ENCODE data around the gene JADE3. TPM values are rescaled to one million over a fixed set of nuclear protein-coding genes. Genes with fewer than 3 reads are reported as not detected.

Gene JADE3
- total RNA-seq, 1 donor from 2014 or later: 3.0 TPM

DNA sequence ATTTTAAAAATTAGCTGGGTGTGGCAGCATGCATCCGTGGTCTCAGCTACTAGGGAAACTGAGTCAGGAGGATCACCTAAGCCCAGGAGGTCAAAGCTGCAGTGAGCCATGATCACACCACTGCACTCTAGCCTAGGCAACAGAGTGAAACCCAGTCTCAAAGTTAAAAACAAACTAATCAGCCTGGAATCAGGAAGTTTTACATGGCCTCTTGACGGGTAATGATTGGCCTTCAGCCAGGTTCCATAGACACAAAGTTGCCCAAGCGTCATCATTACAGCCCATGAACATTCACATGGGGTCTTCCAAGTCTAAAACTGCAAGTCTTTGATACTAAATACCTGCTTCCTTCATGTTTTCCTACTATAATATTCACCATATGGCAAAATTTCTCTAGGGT lies 156.0 kb downstream of the JADE3 start:
- H3K27ac Mint-ChIP-seq: no peak overlapping the region
- no peaks in the 10 kb centered on the region for H3K9me3 Mint-ChIP-seq
- no peaks in the 10 kb centered on the region for H3K4me1 Mint-ChIP-seq (ENCODE audit: low read depth)
- intact Hi-C loops (cut with micrococcal nuclease): no loop called here
- H3K36me3 Mint-ChIP-seq (ENCODE audit: low read depth): no peaks in the 10 kb centered on the region
- DNase-seq (ENCODE audit: low spot score): no peak
- no peak overlapping the region for H3K4me3 Mint-ChIP-seq (ENCODE audit: low read depth)
- no peaks in the 10 kb centered on the region for H3K27me3 Mint-ChIP-seq (ENCODE audit: low read depth)

DNA sequence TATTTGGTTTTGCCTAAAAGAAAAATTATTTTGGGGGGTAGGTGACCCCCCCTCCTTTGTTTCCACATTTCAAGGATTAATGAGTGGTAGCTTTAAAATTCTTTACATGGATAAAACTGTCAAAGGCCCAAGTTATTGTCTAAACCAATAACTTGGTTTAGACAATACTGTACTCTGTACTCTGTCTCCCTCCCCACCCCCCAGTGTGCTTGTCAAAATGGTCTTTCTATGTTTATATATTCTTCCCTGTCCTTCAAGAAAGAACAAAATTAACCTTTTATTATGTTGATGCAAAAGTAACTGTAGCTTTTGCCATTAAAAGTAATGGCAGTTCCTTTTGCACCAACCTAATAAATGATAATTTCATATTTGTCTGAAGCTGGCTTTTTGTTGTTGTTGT lies 156.5 kb downstream of the JADE3 start:
- Mint-ChIP-seq H3K9me3 (no peaks in the 10 kb centered on the region), H3K4me3 (ENCODE audit: low read depth) (no peak overlapping the region), H3K4me1 (ENCODE audit: low read depth) (no peaks in the 10 kb centered on the region)

DNA sequence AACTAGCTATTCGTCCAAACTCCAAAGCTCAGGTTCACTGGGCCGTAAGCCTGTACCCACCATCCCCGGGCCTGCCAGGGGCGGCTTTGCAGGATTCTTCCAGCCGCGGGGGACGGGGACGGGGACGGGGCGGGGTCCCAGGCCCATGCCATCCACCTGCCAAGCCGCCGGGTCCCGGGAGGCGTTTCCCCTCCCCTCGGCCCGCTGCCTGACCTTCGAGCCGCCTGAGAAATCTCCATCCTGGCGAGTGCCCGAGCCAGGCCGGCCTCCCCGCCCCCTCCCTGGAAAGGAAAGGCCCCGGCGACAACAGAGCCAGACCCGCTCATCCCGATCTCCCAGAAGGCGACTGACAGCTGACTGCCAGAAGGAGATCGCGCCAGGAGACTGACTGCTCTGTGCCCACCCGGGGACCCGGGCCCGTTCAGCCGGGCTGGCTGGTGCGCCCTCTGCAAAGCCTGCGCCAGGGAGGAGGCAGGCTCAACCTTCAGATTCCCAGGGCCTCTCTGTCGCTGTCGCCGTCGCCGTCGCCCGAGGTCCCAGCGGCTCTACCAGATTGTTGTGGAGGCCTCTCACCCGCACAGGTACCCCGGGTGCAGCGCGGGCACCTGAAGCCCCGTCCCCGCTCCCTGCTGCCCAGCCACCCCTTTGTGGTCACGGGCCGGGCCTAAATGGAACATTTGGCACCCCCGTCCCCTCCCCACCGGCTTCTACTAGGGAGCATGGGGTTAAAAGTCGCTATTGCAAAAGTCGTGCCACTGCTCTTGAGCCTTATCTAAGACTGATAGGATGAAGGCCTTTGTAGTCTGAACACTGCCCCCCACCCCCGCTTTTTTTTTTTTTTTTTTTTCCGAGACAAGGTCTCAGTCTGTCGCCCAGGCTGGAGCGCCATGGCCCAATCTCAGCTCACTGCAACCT lies 166.2 kb downstream of the JADE3 start, which contains the start of gene RGN:
Gene RGN (plus strand): TSS at position 315 of the 915 bp plus-strand sequence. CDS start 2,702 bp downstream, outside the sequence.
- intact Hi-C loops (cut with micrococcal nuclease): no loop called here
- Mint-ChIP-seq H3K4me1 (ENCODE audit: low read depth) (no peaks in the 10 kb centered on the region), H3K27ac (no peak within 1 kb of the TSS), H3K9me3 (no peaks in the 10 kb centered on the region), H3K4me3 (ENCODE audit: low read depth) (no peak within 1 kb of the TSS), H3K27me3 (ENCODE audit: low read depth) (no peaks in the 10 kb centered on the region), H3K36me3 (ENCODE audit: low read depth) (no peaks in the 10 kb centered on the region)
- DNase-seq (ENCODE audit: low spot score): no peak

More for the DNA sequence above, 156.5 kb downstream of the JADE3 start:
- H3K27me3 Mint-ChIP-seq (ENCODE audit: low read depth): no peaks in the 10 kb centered on the region
- intact Hi-C loops (cut with micrococcal nuclease): no loop called here
- no peak for DNase-seq (ENCODE audit: low spot score)
- H3K36me3 Mint-ChIP-seq (ENCODE audit: low read depth): no peaks in the 10 kb centered on the region
- H3K27ac Mint-ChIP-seq: no peak overlapping the region

DNA sequence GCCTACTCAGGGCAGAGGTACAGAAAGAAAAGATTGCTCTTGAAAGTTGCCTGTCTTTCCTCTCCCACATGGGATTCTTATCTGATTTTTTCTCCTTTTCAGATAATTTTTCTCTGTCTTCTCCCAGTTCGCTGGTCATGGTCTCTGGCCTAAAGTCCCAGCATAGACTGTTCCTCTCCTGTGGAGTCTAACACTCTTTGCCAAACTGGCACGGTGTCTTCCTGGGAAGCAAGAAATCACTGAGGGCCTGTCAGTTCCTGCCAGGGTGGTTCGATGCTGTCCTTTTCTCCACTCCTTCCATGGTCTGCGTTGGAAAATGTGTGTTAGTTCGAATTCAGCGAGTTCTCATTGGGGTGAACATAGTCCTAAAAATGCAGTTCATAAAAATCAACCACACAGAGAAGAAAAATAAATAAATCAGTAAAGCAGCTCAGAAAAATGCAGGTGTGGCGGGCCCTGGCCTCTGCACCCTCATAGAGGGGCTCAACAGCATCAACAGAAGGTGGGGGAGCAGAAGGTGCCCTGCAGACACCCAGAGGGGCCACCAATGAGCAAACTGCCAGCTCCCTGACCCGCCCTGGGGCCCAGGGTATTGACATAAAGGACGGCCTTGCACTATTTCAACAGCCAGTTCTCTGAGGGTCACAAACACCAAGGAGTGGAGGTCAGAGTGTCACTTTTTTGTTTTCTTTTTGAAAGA lies 168.1 kb downstream of the JADE3 start:
- no peaks in the 10 kb centered on the region for H3K4me1 Mint-ChIP-seq (ENCODE audit: low read depth)
- intact Hi-C loops (cut with micrococcal nuclease): no loop called here
- H3K27ac Mint-ChIP-seq: no peak overlapping the region
- H3K27me3 Mint-ChIP-seq (ENCODE audit: low read depth): no peaks in the 10 kb centered on the region
- DNase-seq (ENCODE audit: low spot score): no peak
- H3K36me3 Mint-ChIP-seq (ENCODE audit: low read depth): no peaks in the 10 kb centered on the region
- H3K9me3 Mint-ChIP-seq: no peaks in the 10 kb centered on the region
- no peak overlapping the region for H3K4me3 Mint-ChIP-seq (ENCODE audit: low read depth)

DNA sequence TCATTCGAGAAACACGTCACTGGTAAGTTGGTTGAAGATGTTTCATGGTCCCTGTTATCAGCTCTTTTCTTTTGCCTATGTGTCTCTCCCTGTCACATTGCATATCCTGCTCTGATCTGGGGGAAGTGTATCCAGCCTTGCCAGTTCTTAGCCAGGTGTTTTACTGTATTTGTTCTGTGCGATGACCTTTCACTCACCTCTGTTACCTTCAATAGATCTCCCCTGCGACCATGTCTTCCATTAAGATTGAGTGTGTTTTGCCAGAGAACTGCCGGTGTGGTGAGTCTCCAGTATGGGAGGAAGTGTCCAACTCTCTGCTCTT lies 168.7 kb downstream of the JADE3 start:
- Mint-ChIP-seq H3K4me3 (ENCODE audit: low read depth) (no peak overlapping the region), H3K4me1 (ENCODE audit: low read depth) (no peaks in the 10 kb centered on the region), H3K27me3 (ENCODE audit: low read depth) (no peaks in the 10 kb centered on the region), H3K27ac (no peak overlapping the region), H3K36me3 (ENCODE audit: low read depth) (no peaks in the 10 kb centered on the region), H3K9me3 (no peaks in the 10 kb centered on the region)
- no peak for DNase-seq (ENCODE audit: low spot score)
- intact Hi-C loops (cut with micrococcal nuclease): no loop called here

DNA sequence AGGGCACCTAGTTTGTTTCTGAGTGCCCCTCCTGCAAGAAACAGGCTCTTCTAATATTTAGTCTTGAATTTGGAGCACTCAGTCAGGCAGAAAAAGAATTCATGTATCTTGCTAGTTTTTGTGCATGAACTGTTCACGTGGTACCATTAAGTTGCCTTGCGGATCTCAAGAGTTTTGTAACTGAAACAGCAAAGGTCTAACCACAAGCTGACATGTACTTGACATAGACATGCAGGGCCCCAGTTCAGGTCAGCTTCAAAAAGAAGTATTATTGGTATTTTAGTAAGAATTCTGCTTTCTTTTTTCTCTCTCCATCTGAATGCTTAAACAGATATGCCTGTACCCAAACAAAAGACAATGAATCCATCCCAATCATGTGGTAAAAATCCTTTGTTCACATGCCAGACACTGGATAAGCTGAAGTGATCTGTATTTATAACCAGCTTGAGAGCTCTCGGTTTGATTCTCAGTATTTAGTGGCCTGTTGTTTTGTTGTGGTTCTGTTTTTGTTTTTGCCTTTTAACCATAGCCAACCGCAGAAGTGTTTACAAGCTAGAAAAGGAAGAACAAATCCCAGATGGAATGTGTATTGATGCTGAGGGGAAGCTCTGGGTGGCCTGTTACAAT lies 179.0 kb downstream of the JADE3 start:
- no peak for DNase-seq (ENCODE audit: low spot score)
- intact Hi-C loops (cut with micrococcal nuclease): no loop called here
- H3K27ac Mint-ChIP-seq: peak overlapping the region; percentile 3
- H3K9me3 Mint-ChIP-seq: no peaks in the 10 kb centered on the region
- H3K27me3 Mint-ChIP-seq (ENCODE audit: low read depth): no peaks in the 10 kb centered on the region
- peaks cover 14% of the 10 kb centered on the region for H3K4me1 Mint-ChIP-seq (ENCODE audit: low read depth)
- no peaks in the 10 kb centered on the region for H3K36me3 Mint-ChIP-seq (ENCODE audit: low read depth)
- no peak overlapping the region for H3K4me3 Mint-ChIP-seq (ENCODE audit: low read depth)

DNA sequence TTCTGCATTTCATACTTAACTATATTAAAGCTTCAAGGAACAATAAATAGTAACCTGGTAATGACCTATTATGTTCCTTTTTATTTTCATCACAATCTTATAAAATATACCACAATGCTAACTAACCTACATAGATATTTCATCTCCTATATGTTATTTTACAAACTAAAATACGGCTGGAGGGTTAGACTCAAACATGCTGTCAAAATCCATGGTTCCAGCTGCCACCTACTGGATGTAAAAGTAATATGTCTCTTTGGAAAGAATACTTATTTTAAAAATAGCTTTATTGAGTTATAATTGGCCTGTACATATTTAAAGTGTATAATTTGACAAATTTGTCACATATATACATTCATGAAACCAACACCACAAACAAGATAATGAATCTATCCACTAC lies 181.0 kb downstream of the JADE3 start:
- Mint-ChIP-seq H3K4me3 (ENCODE audit: low read depth) (no peak overlapping the region), H3K36me3 (ENCODE audit: low read depth) (no peaks in the 10 kb centered on the region), H3K27ac (no peak overlapping the region), H3K4me1 (ENCODE audit: low read depth) (peaks cover 14% of the 10 kb centered on the region), H3K27me3 (ENCODE audit: low read depth) (no peaks in the 10 kb centered on the region), H3K9me3 (no peaks in the 10 kb centered on the region)
- intact Hi-C loops (cut with micrococcal nuclease): no loop called here
- DNase-seq (ENCODE audit: low spot score): no peak

DNA sequence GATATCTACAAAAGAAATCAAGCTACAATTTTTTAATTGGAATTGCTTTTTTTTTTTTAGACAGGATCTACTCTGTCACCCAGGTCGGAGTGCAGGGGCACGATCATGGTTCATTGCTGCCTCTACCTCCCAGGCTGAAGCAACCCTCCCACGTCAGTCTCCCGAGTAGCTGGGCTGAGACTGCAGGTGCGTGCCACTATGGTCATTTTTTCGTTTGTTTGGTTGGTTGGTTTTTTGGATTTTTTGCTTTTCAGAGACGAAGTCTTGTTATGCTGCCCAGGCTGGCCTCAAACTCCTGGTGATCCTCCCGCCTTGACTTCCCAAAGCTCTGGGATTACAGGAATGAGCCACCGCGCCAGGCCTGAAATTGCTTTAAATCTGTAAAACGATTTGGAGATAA lies 181.6 kb downstream of the JADE3 start:
- intact Hi-C loops (cut with micrococcal nuclease): no loop called here
- Mint-ChIP-seq H3K4me1 (ENCODE audit: low read depth) (peaks cover 14% of the 10 kb centered on the region), H3K9me3 (no peaks in the 10 kb centered on the region), H3K27ac (no peak overlapping the region), H3K4me3 (ENCODE audit: low read depth) (no peak overlapping the region), H3K27me3 (ENCODE audit: low read depth) (no peaks in the 10 kb centered on the region), H3K36me3 (ENCODE audit: low read depth) (no peaks in the 10 kb centered on the region)
- DNase-seq (ENCODE audit: low spot score): no peak

DNA sequence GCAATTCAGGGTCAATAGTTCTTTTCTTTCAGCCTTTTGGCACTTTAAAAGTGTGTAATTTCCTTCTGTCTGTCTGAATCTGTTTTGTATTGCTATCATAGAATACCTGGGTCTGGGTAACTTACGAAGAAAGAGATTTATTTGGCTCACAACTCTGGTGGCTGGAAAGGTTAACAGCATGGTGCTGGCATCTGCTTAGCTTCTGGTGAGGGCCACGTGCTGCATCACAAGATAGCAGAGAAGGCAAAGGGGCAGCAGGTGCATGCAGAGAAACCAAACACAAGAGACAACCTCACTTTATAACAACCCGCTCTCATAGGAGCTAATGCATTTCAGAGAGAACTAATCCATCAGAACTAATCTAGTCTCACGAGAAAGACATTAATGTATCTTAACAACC lies 184.8 kb downstream of the JADE3 start:
- no peaks in the 10 kb centered on the region for H3K36me3 Mint-ChIP-seq (ENCODE audit: low read depth)
- no peak overlapping the region for H3K27ac Mint-ChIP-seq
- H3K9me3 Mint-ChIP-seq: no peaks in the 10 kb centered on the region
- no peak for DNase-seq (ENCODE audit: low spot score)
- H3K4me1 Mint-ChIP-seq (ENCODE audit: low read depth): no peaks in the 10 kb centered on the region
- no peaks in the 10 kb centered on the region for H3K27me3 Mint-ChIP-seq (ENCODE audit: low read depth)
- no peak overlapping the region for H3K4me3 Mint-ChIP-seq (ENCODE audit: low read depth)
- intact Hi-C loops (cut with micrococcal nuclease): no loop called here

DNA sequence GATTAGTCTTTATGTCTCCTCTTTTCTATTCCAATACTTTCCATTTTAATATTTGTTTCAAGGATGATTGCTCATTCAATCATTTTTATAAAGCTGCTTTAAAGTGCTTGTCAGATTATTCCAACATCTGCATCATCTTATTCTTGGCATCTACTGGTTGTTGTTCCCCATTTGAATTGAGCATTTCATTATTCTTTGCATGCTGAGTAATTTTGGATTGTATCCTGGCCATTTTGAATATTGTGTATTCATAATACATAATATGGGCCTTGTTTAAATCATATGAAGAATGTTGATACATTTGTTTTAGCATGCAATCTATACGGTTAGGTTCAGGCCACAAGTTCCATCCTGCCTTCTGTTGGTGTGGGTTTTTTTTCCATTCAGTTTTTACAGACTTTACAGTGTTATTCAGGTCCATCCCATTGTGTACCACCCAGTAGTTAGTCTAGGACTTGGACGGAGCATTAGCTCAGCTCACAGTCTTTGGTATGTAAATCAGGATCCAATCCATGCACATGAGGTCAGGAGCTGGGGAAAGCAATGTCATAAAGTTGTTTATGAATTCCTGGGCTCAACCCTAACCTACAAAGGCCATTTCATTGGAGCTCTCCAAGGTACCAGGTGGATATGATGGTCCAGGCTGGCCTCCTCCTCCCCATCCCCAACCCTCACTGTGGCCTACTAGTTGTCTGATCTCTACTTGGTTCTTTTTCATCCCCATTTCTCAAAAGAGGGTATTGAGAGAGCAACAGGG lies 186.3 kb downstream of the JADE3 start:
- H3K4me1 Mint-ChIP-seq (ENCODE audit: low read depth): no peaks in the 10 kb centered on the region
- H3K4me3 Mint-ChIP-seq (ENCODE audit: low read depth): no peak overlapping the region
- H3K27me3 Mint-ChIP-seq (ENCODE audit: low read depth): no peaks in the 10 kb centered on the region
- DNase-seq (ENCODE audit: low spot score): no peak
- no peaks in the 10 kb centered on the region for H3K9me3 Mint-ChIP-seq
- intact Hi-C loops (cut with micrococcal nuclease): no loop called here
- no peaks in the 10 kb centered on the region for H3K36me3 Mint-ChIP-seq (ENCODE audit: low read depth)
- H3K27ac Mint-ChIP-seq: no peak overlapping the region

DNA sequence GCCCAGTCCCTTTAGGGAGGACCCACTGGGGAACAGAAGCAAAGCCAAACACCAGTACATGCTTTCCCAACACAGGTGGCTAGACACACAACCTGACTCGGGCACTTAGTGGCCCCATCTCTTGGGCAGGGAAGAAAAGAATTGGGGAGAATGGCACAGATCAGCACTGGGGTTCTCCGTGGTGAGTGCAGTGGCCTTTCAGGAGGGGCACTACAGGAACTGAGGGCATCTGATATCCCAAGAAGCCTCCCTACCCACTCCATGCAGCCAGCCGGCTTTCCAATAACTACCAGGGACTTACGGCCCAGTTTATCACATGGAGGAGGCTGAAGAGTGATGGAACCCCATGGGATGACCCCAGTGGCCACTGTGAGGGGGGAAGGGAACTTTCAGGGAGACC lies 189.0 kb downstream of the JADE3 start:
- Mint-ChIP-seq H3K4me1 (ENCODE audit: low read depth) (no peaks in the 10 kb centered on the region), H3K27me3 (ENCODE audit: low read depth) (no peaks in the 10 kb centered on the region), H3K4me3 (ENCODE audit: low read depth) (no peak overlapping the region), H3K36me3 (ENCODE audit: low read depth) (no peaks in the 10 kb centered on the region), H3K9me3 (no peaks in the 10 kb centered on the region), H3K27ac (no peak overlapping the region)
- no peak for DNase-seq (ENCODE audit: low spot score)
- intact Hi-C loops (cut with micrococcal nuclease): no loop called here
